SK-N-SH treated with all-trans-retinoic acid at 6 μM for 48 hours (cell line): ENCODE data around the gene CAMKK2.

ENCODE experiments used
- ARNTL ChIP-seq: fragments of 450-650 bp; formaldehyde crosslinking; IDR thresholded peaks from 2 replicates; pipeline ENCODE4 v1.5.0; 2020; ENCODE audit warnings: low read depth, mild to moderate bottlenecking, moderate library complexity, borderline replicate concordance
- ISL1 ChIP-seq: fragments of 250-450 bp; sonication (Bioruptor Pico); IDR thresholded peaks from 2 replicates; pipeline ENCODE4 v2.1.2; 2022; ENCODE audit warnings: mild to moderate bottlenecking, moderate library complexity
- OSR1 ChIP-seq: fragments of 250-450 bp; sonication (Bioruptor Pico); IDR thresholded peaks from 2 replicates; pipeline ENCODE4 v1.8.0; 2022; ENCODE audit warnings: moderate library complexity, mild to moderate bottlenecking, inconsistent platforms
- RARB ChIP-seq: fragments of 250-450 bp; sonication (Bioruptor Pico); IDR thresholded peaks from 2 replicates; pipeline ENCODE4 v1.8.0; 2021; ENCODE audit warnings: mild to moderate bottlenecking, moderate library complexity
- SNAI2 ChIP-seq: fragments of 250-450 bp; sonication (Bioruptor Pico); IDR thresholded peaks from 2 replicates; pipeline ENCODE4 v1.5.0; 2020; ENCODE audit warnings: mild to moderate bottlenecking, moderate library complexity
- ZFP3 ChIP-seq: fragments of 250-450 bp; sonication (Bioruptor Pico); IDR thresholded peaks from 2 replicates; pipeline ENCODE4 v1.5.0; 2020; ENCODE audit warnings: mild to moderate bottlenecking, moderate library complexity
- ZFP30 ChIP-seq: fragments of 450-650 bp; formaldehyde crosslinking; IDR thresholded peaks from 2 replicates; pipeline ENCODE4 v1.5.0; 2022; ENCODE audit warnings: mild to moderate bottlenecking, moderate library complexity
- ZNF70 ChIP-seq: fragments of 450-650 bp; formaldehyde crosslinking; IDR thresholded peaks from 2 replicates; pipeline ENCODE4 v1.5.0; 2020; ENCODE audit warnings: mild to moderate bottlenecking, moderate library complexity
- TF ChIP-seq, protein P1 (sequence below): fragments of 250-450 bp; sonication (Bioruptor Pico); IDR thresholded peaks from 2 replicates; pipeline ENCODE4 v1.5.1; 2021; ENCODE audit warnings: mild to moderate bottlenecking, moderate library complexity
- TF ChIP-seq, protein P2 (sequence below): fragments of 250-450 bp; sonication (Bioruptor Pico); IDR thresholded peaks from 2 replicates; pipeline ENCODE4 v1.5.1; 2020; ENCODE audit warnings: low read depth, mild to moderate bottlenecking, moderate library complexity
- TF ChIP-seq, protein P3 (sequence below): fragments of 250-450 bp; sonication (Bioruptor Pico); IDR thresholded peaks from 2 replicates; pipeline ENCODE4 v1.8.0; 2020; ENCODE audit warnings: mild to moderate bottlenecking, moderate library complexity, borderline replicate concordance
- TF ChIP-seq, protein P4 (sequence below): fragments of 250-450 bp; sonication (Bioruptor Pico); IDR thresholded peaks from 2 replicates; pipeline ENCODE4 v1.5.0; 2020; ENCODE audit warnings: mild to moderate bottlenecking, moderate library complexity

DNA sequence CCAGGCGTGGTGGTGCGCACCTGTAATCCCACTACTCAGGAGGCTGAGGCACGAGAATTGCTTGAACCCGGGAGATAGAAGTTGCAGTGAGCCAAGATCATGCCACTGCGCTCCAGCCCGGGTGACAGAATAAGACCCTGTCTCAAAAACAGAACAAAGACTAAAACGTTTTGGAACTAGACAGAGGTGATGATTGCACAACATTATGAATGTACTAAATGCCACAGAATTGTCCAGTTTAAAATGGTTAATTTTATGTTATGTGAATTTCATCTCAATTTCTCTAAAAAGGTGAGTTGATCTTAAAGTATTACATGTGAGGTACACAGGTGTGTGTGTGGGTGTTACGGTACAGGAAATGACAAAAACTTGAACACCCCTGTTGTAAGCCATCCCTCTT is 70.1 kb downstream of the CAMKK2 start:
- no peak for TF ChIP-seq ZFP30 (CRISPR knock-in tag)
- TF ChIP-seq ARNTL (CRISPR knock-in tag), result no peak
- TF ChIP-seq SNAI2 (CRISPR knock-in tag), result no peak
- TF ChIP-seq, protein P1, sequence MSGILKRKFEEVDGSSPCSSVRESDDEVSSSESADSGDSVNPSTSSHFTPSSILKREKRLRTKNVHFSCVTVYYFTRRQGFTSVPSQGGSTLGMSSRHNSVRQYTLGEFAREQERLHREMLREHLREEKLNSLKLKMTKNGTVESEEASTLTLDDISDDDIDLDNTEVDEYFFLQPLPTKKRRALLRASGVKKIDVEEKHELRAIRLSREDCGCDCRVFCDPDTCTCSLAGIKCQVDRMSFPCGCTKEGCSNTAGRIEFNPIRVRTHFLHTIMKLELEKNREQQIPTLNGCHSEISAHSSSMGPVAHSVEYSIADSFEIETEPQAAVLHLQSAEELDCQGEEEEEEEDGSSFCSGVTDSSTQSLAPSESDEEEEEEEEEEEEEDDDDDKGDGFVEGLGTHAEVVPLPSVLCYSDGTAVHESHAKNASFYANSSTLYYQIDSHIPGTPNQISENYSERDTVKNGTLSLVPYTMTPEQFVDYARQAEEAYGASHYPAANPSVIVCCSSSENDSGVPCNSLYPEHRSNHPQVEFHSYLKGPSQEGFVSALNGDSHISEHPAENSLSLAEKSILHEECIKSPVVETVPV, result no peak
- TF ChIP-seq, protein P2, sequence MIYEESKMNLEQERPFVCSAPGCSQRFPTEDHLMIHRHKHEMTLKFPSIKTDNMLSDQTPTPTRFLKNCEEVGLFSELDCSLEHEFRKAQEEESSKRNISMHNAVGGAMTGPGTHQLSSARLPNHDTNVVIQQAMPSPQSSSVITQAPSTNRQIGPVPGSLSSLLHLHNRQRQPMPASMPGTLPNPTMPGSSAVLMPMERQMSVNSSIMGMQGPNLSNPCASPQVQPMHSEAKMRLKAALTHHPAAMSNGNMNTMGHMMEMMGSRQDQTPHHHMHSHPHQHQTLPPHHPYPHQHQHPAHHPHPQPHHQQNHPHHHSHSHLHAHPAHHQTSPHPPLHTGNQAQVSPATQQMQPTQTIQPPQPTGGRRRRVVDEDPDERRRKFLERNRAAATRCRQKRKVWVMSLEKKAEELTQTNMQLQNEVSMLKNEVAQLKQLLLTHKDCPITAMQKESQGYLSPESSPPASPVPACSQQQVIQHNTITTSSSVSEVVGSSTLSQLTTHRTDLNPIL (CRISPR knock-in tag), result no peak
- TF ChIP-seq RARB (CRISPR knock-in tag), result no peak
- TF ChIP-seq OSR1 (CRISPR knock-in tag), result no peak
- TF ChIP-seq, protein P3, sequence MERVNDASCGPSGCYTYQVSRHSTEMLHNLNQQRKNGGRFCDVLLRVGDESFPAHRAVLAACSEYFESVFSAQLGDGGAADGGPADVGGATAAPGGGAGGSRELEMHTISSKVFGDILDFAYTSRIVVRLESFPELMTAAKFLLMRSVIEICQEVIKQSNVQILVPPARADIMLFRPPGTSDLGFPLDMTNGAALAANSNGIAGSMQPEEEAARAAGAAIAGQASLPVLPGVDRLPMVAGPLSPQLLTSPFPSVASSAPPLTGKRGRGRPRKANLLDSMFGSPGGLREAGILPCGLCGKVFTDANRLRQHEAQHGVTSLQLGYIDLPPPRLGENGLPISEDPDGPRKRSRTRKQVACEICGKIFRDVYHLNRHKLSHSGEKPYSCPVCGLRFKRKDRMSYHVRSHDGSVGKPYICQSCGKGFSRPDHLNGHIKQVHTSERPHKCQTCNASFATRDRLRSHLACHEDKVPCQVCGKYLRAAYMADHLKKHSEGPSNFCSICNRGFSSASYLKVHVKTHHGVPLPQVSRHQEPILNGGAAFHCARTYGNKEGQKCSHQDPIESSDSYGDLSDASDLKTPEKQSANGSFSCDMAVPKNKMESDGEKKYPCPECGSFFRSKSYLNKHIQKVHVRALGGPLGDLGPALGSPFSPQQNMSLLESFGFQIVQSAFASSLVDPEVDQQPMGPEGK (CRISPR knock-in tag), result no peak
- no peak for TF ChIP-seq ZNF70
- TF ChIP-seq, protein P4, sequence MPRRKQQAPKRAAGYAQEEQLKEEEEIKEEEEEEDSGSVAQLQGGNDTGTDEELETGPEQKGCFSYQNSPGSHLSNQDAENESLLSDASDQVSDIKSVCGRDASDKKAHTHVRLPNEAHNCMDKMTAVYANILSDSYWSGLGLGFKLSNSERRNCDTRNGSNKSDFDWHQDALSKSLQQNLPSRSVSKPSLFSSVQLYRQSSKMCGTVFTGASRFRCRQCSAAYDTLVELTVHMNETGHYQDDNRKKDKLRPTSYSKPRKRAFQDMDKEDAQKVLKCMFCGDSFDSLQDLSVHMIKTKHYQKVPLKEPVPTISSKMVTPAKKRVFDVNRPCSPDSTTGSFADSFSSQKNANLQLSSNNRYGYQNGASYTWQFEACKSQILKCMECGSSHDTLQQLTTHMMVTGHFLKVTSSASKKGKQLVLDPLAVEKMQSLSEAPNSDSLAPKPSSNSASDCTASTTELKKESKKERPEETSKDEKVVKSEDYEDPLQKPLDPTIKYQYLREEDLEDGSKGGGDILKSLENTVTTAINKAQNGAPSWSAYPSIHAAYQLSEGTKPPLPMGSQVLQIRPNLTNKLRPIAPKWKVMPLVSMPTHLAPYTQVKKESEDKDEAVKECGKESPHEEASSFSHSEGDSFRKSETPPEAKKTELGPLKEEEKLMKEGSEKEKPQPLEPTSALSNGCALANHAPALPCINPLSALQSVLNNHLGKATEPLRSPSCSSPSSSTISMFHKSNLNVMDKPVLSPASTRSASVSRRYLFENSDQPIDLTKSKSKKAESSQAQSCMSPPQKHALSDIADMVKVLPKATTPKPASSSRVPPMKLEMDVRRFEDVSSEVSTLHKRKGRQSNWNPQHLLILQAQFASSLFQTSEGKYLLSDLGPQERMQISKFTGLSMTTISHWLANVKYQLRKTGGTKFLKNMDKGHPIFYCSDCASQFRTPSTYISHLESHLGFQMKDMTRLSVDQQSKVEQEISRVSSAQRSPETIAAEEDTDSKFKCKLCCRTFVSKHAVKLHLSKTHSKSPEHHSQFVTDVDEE (CRISPR knock-in tag), result no peak
- TF ChIP-seq ZFP3 (CRISPR knock-in tag), result no peak
- TF ChIP-seq ISL1, result no peak
